ENCODE results near the gene SDCBP2. TPM values are rescaled to one million over a fixed set of nuclear protein-coding genes. Genes with fewer than 3 reads are reported as not detected.
A peak's percentile ranks its signal among the peaks of the same experiment; 100 is the strongest.

Gene SDCBP2
- polyA plus RNA-seq, 2 donors: 137 to 147 TPM

GRCh38 chr20:1269850-1270249, 59.1 kb downstream of the SDCBP2 start:
- no peak overlapping the region for H3K27ac ChIP-seq (ENCODE audit: low read depth in 2 of 2, low read length in 1 of 2)
- no peaks in the 10 kb centered on the region for H3K27me3 ChIP-seq (ENCODE audit: control insufficient read depth in 1 of 2, insufficient read depth in 2 of 2, low read length in 2 of 2)
- H3K9me3 ChIP-seq (ENCODE audit: control insufficient read depth in 2 of 2, insufficient read depth in 1 of 2, low read depth in 1 of 2, low read length in 1 of 2): no peaks in the 10 kb centered on the region
- H3K4me1 ChIP-seq (ENCODE audit: control insufficient read depth in 2 of 2, insufficient read depth in 2 of 2, low read length in 1 of 2): peaks cover 0 to 2% of the 10 kb centered on the region in 2 donors
- H3K4me3 ChIP-seq (ENCODE audit: low read depth in 1 of 2, low read length in 2 of 2): no peak overlapping the region
- no peaks in the 10 kb centered on the region for H3K36me3 ChIP-seq (ENCODE audit: control insufficient read depth in 2 of 2, insufficient read depth in 2 of 2, low read length in 1 of 2)
- 93 to 96% methylated on average over 3 of the region's 3 CpGs for WGBS, 2 donors

DNA sequence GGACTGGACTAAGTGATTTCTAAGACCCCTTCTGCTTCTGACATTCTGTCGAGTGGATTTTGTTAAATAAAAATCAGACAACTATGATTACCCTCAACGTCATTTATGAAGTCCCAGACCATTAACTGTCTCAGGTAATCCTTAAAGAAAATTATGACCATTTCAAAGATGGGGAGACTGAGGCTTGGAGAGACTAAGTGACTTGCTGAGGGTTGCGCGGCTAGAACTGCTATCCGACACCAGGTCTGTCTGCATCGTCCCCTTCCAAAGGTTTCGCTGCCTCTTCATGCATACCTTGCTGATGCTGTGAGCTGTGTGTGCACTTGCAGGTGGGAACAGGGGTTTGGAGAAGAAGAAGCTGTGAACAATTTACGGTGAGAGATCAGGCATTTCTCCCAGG, 59.7 kb downstream of the SDCBP2 start:
- H3K27ac ChIP-seq (ENCODE audit: low read depth in 2 of 2, low read length in 1 of 2): no peak overlapping the region
- no peaks in the 10 kb centered on the region for H3K9me3 ChIP-seq (ENCODE audit: control insufficient read depth in 2 of 2, insufficient read depth in 1 of 2, low read depth in 1 of 2, low read length in 1 of 2)
- WGBS, 2 donors: 87 to 94% methylated on average over 8 of the region's 8 CpGs
- no peak overlapping the region for H3K4me3 ChIP-seq (ENCODE audit: low read depth in 1 of 2, low read length in 2 of 2)
- no peaks in the 10 kb centered on the region for H3K36me3 ChIP-seq (ENCODE audit: control insufficient read depth in 2 of 2, insufficient read depth in 2 of 2, low read length in 1 of 2)
- H3K27me3 ChIP-seq (ENCODE audit: control insufficient read depth in 1 of 2, insufficient read depth in 2 of 2, low read length in 2 of 2): no peaks in the 10 kb centered on the region
- peaks cover 0 to 2% of the 10 kb centered on the region in 2 donors for H3K4me1 ChIP-seq (ENCODE audit: control insufficient read depth in 2 of 2, insufficient read depth in 2 of 2, low read length in 1 of 2)

DNA sequence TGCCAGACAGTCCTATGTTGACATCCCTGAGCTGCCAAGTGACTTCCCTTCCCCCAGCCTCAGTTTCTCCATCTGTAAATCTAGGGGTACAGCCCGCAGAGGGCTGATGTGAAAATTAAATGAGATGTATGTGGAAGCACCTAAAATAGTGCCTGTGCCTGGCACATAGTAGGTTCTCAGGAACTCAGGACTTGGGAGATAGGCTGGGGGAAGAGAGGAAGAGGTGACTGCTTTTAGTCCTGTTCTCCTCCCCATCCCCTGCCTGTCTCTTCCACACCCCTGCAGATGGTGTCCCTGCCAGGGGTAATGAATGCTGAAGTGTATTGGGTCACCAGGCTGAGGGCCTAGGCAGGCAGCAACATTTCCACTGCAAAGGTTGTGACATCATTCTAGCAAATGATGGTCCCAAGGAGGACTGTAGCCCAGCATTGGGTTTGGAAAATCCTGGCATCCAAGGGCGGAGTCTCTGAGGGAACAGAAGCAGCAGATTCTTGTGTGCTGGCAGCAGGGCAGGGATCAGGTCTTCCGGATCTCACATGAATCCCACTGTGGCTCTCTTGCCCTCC, 61.0 kb downstream of the SDCBP2 start:
- no peak overlapping the region for H3K27ac ChIP-seq (ENCODE audit: low read depth in 2 of 2, low read length in 1 of 2)
- peaks cover 0 to 2% of the 10 kb centered on the region in 2 donors for H3K4me1 ChIP-seq (ENCODE audit: control insufficient read depth in 2 of 2, insufficient read depth in 2 of 2, low read length in 1 of 2)
- 91% methylated on average over 3 of the region's 3 CpGs for WGBS, 2 donors
- H3K27me3 ChIP-seq (ENCODE audit: control insufficient read depth in 1 of 2, insufficient read depth in 2 of 2, low read length in 2 of 2): no peaks in the 10 kb centered on the region
- no peak overlapping the region for H3K4me3 ChIP-seq (ENCODE audit: low read depth in 1 of 2, low read length in 2 of 2)
- H3K9me3 ChIP-seq (ENCODE audit: control insufficient read depth in 2 of 2, insufficient read depth in 1 of 2, low read depth in 1 of 2, low read length in 1 of 2): no peaks in the 10 kb centered on the region
- H3K36me3 ChIP-seq (ENCODE audit: control insufficient read depth in 2 of 2, insufficient read depth in 2 of 2, low read length in 1 of 2): no peaks in the 10 kb centered on the region

DNA sequence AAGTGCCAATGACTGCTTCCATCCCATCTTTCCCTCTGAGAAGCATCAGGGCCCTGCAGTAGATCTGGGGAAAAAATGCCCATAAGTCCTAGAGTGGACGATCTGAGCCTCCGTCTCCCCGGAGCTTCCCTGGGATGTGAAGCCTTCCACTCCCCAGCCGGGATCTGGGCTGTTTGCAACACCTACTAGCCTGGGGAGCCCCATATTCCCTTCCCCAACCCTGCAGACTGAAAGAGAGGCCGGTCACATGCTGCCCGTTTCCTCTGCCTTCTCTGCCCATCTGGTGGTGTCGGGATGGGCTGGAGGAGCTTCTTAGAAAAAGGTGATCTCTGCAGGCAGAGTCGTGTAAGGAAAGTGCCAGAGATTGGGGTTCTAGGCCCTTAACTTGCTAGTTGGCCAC, 61.8 kb downstream of the SDCBP2 start:
- WGBS, 2 donors: 70 to 73% methylated on average over 8 of the region's 8 CpGs
- H3K27ac ChIP-seq (ENCODE audit: low read depth in 2 of 2, low read length in 1 of 2): no peak overlapping the region
- no peaks in the 10 kb centered on the region for H3K36me3 ChIP-seq (ENCODE audit: control insufficient read depth in 2 of 2, insufficient read depth in 2 of 2, low read length in 1 of 2)
- no peak overlapping the region for H3K4me3 ChIP-seq (ENCODE audit: low read depth in 1 of 2, low read length in 2 of 2)
- H3K27me3 ChIP-seq (ENCODE audit: control insufficient read depth in 1 of 2, insufficient read depth in 2 of 2, low read length in 2 of 2): no peaks in the 10 kb centered on the region
- H3K4me1 ChIP-seq (ENCODE audit: control insufficient read depth in 2 of 2, insufficient read depth in 2 of 2, low read length in 1 of 2): peaks cover 0 to 2% of the 10 kb centered on the region in 2 donors
- no peaks in the 10 kb centered on the region for H3K9me3 ChIP-seq (ENCODE audit: control insufficient read depth in 2 of 2, insufficient read depth in 1 of 2, low read depth in 1 of 2, low read length in 1 of 2)

- H3K4me3 ChIP-seq (ENCODE audit: low read depth in 1 of 2, low read length in 2 of 2): peak within 1 kb of the TSS; percentile 55 to 58
Measured at GRCh38 chr20:1266167-1266973, 62.6 kb downstream of the SDCBP2 start, which contains the start of gene SNPH. TSS of gene SNPH (plus strand) at chr20:1266294. CDS start at chr20:1296240, 29,946 bp downstream.

DNA sequence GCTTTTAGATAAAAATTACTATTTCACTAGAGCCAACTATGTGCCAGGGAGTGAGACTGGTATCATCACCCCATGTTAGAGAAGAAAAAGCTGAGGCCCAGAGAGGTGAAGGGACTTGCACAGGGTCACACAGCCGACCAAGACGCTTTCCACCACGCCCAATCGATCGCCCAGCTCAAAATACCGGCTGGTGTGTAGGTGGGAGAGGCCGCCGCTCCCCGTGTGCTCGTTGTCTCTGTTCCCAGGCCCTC, 63.1 kb downstream of the SDCBP2 start:
- WGBS, 2 donors: 3 to 11% methylated on average over 10 of the region's 10 CpGs
- peak overlapping the region; percentile 55 to 58 for H3K4me3 ChIP-seq (ENCODE audit: low read depth in 1 of 2, low read length in 2 of 2)
- H3K36me3 ChIP-seq (ENCODE audit: control insufficient read depth in 2 of 2, insufficient read depth in 2 of 2, low read length in 1 of 2): no peaks in the 10 kb centered on the region
- H3K27me3 ChIP-seq (ENCODE audit: control insufficient read depth in 1 of 2, insufficient read depth in 2 of 2, low read length in 2 of 2): no peaks in the 10 kb centered on the region
- H3K27ac ChIP-seq (ENCODE audit: low read depth in 2 of 2, low read length in 1 of 2): no peak overlapping the region
- peaks cover 0 to 2% of the 10 kb centered on the region in 2 donors for H3K4me1 ChIP-seq (ENCODE audit: control insufficient read depth in 2 of 2, insufficient read depth in 2 of 2, low read length in 1 of 2)
- no peaks in the 10 kb centered on the region for H3K9me3 ChIP-seq (ENCODE audit: control insufficient read depth in 2 of 2, insufficient read depth in 1 of 2, low read depth in 1 of 2, low read length in 1 of 2)

More at GRCh38 chr20:1266167-1266973, 62.6 kb downstream of the SDCBP2 start, which contains the start of gene SNPH:
- 1% methylated on average over 55 to 61 of the region's 61 CpGs for WGBS, 2 donors
- Histone ChIP-seq H3K9me3 (ENCODE audit: control insufficient read depth in 2 of 2, insufficient read depth in 1 of 2, low read depth in 1 of 2, low read length in 1 of 2) (no peaks in the 10 kb centered on the region), H3K27ac (ENCODE audit: low read depth in 2 of 2, low read length in 1 of 2) (no peak within 1 kb of the TSS), H3K4me1 (ENCODE audit: control insufficient read depth in 2 of 2, insufficient read depth in 2 of 2, low read length in 1 of 2) (peaks cover 0 to 2% of the 10 kb centered on the region in 2 donors), H3K36me3 (ENCODE audit: control insufficient read depth in 2 of 2, insufficient read depth in 2 of 2, low read length in 1 of 2) (no peaks in the 10 kb centered on the region), H3K27me3 (ENCODE audit: control insufficient read depth in 1 of 2, insufficient read depth in 2 of 2, low read length in 2 of 2) (no peaks in the 10 kb centered on the region)

DNA sequence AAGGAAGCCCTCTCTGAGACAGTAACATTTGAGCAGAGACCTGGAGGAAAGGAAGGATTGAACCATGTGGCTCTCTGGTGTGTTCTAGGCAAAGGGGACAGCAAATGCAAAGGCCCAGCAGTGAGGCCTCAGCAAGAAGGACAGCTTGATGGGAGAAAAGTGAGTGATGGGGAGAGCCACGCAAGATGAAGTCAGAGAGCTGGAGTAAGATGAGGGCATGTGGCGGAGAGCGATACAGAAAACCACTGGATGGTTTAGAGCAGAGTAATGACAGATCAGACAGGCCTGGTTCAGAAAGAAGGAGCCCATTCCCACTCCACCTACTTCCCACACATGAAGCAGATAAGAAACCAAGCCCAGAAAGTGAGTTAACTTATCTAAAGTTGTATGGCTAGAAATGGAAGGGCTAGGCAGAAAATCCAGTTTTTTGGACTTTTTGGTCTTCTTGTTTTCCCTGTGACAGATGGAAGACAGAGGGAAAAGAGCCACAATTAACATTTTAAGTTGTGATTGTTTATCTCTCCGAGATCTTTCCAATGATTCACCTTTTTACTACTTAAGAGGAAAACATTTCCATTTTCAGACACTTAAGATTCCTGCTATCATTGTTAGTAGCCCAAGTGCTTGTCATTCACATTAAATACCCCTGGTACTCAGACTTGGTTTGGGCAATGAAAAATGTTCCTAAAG, 63.6 kb downstream of the SDCBP2 start:
- Histone ChIP-seq H3K9me3 (ENCODE audit: control insufficient read depth in 2 of 2, insufficient read depth in 1 of 2, low read depth in 1 of 2, low read length in 1 of 2) (no peaks in the 10 kb centered on the region), H3K4me3 (ENCODE audit: low read depth in 1 of 2, low read length in 2 of 2) (peak overlapping the region in 1 of 2 donors; percentile 58), H3K27ac (ENCODE audit: low read depth in 2 of 2, low read length in 1 of 2) (no peak overlapping the region), H3K4me1 (ENCODE audit: control insufficient read depth in 2 of 2, insufficient read depth in 2 of 2, low read length in 1 of 2) (peaks cover 0 to 2% of the 10 kb centered on the region in 2 donors), H3K36me3 (ENCODE audit: control insufficient read depth in 2 of 2, insufficient read depth in 2 of 2, low read length in 1 of 2) (no peaks in the 10 kb centered on the region), H3K27me3 (ENCODE audit: control insufficient read depth in 1 of 2, insufficient read depth in 2 of 2, low read length in 2 of 2) (no peaks in the 10 kb centered on the region)
- 92 to 93% methylated on average over 4 of the region's 4 CpGs for WGBS, 2 donors

DNA sequence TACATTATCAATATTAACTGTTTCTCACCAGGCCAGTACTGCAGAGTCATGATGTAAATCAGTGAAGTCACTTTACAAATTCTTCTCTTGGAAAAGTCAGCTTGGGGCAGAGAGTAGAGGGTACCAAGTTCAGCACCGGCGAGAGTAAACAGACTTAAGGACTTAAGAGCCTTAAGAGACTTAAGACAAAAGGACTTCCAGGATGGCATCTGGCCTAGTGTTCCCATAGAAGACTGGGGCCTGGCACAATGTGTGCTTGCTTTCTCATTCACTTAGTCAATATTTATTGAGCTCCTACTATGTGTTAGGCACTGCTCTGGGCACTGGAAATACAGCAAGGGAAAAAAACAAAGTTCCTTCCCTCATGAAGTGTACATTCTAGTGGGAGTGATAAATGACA, 64.2 kb downstream of the SDCBP2 start:
- Histone ChIP-seq H3K27me3 (ENCODE audit: control insufficient read depth in 1 of 2, insufficient read depth in 2 of 2, low read length in 2 of 2) (no peaks in the 10 kb centered on the region), H3K9me3 (ENCODE audit: control insufficient read depth in 2 of 2, insufficient read depth in 1 of 2, low read depth in 1 of 2, low read length in 1 of 2) (no peaks in the 10 kb centered on the region), H3K27ac (ENCODE audit: low read depth in 2 of 2, low read length in 1 of 2) (no peak overlapping the region), H3K4me3 (ENCODE audit: low read depth in 1 of 2, low read length in 2 of 2) (no peak overlapping the region), H3K4me1 (ENCODE audit: control insufficient read depth in 2 of 2, insufficient read depth in 2 of 2, low read length in 1 of 2) (peaks cover 0 to 2% of the 10 kb centered on the region in 2 donors), H3K36me3 (ENCODE audit: control insufficient read depth in 2 of 2, insufficient read depth in 2 of 2, low read length in 1 of 2) (no peaks in the 10 kb centered on the region)
- 54 to 76% methylated on average over 2 of the region's 2 CpGs for WGBS, 2 donors

GRCh38 chr20:1263853-1264252, 65.1 kb downstream of the SDCBP2 start:
- Histone ChIP-seq H3K36me3 (ENCODE audit: control insufficient read depth in 2 of 2, insufficient read depth in 2 of 2, low read length in 1 of 2) (no peaks in the 10 kb centered on the region), H3K9me3 (ENCODE audit: control insufficient read depth in 2 of 2, insufficient read depth in 1 of 2, low read depth in 1 of 2, low read length in 1 of 2) (no peaks in the 10 kb centered on the region), H3K27ac (ENCODE audit: low read depth in 2 of 2, low read length in 1 of 2) (no peak overlapping the region), H3K4me3 (ENCODE audit: low read depth in 1 of 2, low read length in 2 of 2) (no peak overlapping the region), H3K27me3 (ENCODE audit: control insufficient read depth in 1 of 2, insufficient read depth in 2 of 2, low read length in 2 of 2) (no peaks in the 10 kb centered on the region), H3K4me1 (ENCODE audit: control insufficient read depth in 2 of 2, insufficient read depth in 2 of 2, low read length in 1 of 2) (peaks cover 0 to 2% of the 10 kb centered on the region in 2 donors)
- WGBS, 2 donors: 72 to 90% methylated on average over 1 of the region's 1 CpG

All from esophagus (tissue), 2 donors.